OCI-LY7 (cell line): ENCODE results near the gene JAM2. TPM values are rescaled to one million over a fixed set of nuclear protein-coding genes. Genes with fewer than 3 reads are reported as not detected.

Source experiments
- BruUV-seq: library from RNA; stranded (reverse); fragments of 400-500 nt; replicated peaks from 2 replicates; lab custom pipeline; 2021; lab: Mats Ljungman, UMichigan
- CTCF ChIA-PET: fragments of 300-600 bp; sonication (Branson Sonifier 250); formaldehyde crosslinking; loops from one replicate; lab custom pipeline; 2022; ENCODE audit warnings: antibody characterized with exemption; ENCODE audit not compliant: unreplicated experiment; lab: Charles Lee
- POLR2A ChIA-PET: fragments of 300-600 bp; sonication (Branson Sonifier 250); formaldehyde crosslinking; loops from one replicate; lab custom pipeline; 2022; ENCODE audit warnings: antibody characterized with exemption; lab: Charles Lee
- DNase-seq: peaks from one replicate; pipeline ENCODE4 v3.0.0-alpha.2; 2015; ENCODE audit warnings: low spot score
- H2AFZ ChIP-seq: fragments of 200-600 bp; sonication (generic), shearing (Covaris generic); 2 replicates; pipeline ENCODE4 v1.6.1; 2014; ENCODE audit warnings: mild to moderate bottlenecking, antibody characterized with exemption, low read length, moderate library complexity
- H3K27ac ChIP-seq: fragments of 200-600 bp; sonication (generic); 2 replicates; pipeline ENCODE4 v1.5.1; 2014; ENCODE audit warnings: mixed run types, low read depth, mild to moderate bottlenecking, moderate library complexity, low read length, inconsistent platforms; ENCODE audit not compliant: poor library complexity, severe bottlenecking
- H3K36me3 ChIP-seq: fragments of 200-600 bp; sonication (generic); 2 replicates; pipeline ENCODE4 v1.6.1; 2014; ENCODE audit warnings: mild to moderate bottlenecking, antibody characterized with exemption, low read length, moderate library complexity, mixed read lengths; ENCODE audit not compliant: insufficient read depth
- H3K4me1 ChIP-seq: fragments of 200-600 bp; sonication (generic); 2 replicates; pipeline ENCODE4 v1.5.1; 2014; ENCODE audit warnings: mild to moderate bottlenecking, low read length; ENCODE audit not compliant: insufficient read depth, poor library complexity, severe bottlenecking
- H3K4me2 ChIP-seq: fragments of 200-600 bp; sonication (generic); 2 replicates; pipeline ENCODE4 v1.6.1; 2014; ENCODE audit warnings: mild to moderate bottlenecking, low read length
- H3K4me3 ChIP-seq: fragments of 200-600 bp; sonication (generic); 2 replicates; pipeline ENCODE4 v1.5.1; 2014; ENCODE audit warnings: mild to moderate bottlenecking, low read depth, low read length; ENCODE audit not compliant: poor library complexity, severe bottlenecking
- H3K79me2 ChIP-seq: fragments of 200-600 bp; sonication (generic); 2 replicates; pipeline ENCODE4 v1.6.1; 2016; ENCODE audit warnings: low read depth, mild to moderate bottlenecking, low read length, moderate library complexity, mixed read lengths; ENCODE audit not compliant: insufficient read depth
- H3K9me2 ChIP-seq: fragments of 200-600 bp; sonication (generic); 2 replicates; pipeline ENCODE4 v1.6.1; 2016; ENCODE audit warnings: mild to moderate bottlenecking, low read length, mixed read lengths; ENCODE audit not compliant: insufficient read depth
- H3K9me3 ChIP-seq: fragments of 200-600 bp; sonication (generic); 2 replicates; pipeline ENCODE4 v1.6.1; 2014; ENCODE audit warnings: mild to moderate bottlenecking, mixed run types, low read length, mixed read lengths
- H4K20me1 ChIP-seq: fragments of 200-600 bp; sonication (generic); 2 replicates; pipeline ENCODE4 v1.6.1; 2014; ENCODE audit warnings: mild to moderate bottlenecking, antibody characterized with exemption, low read length, moderate library complexity, mixed read lengths; ENCODE audit not compliant: insufficient read depth
- EZH2phosphoT487 ChIP-seq: fragments of 200-600 bp; sonication (generic); IDR thresholded peaks from 2 replicates; pipeline ENCODE4 v1.6.1; 2018; ENCODE audit warnings: low read depth, borderline replicate concordance, mild to moderate bottlenecking, mixed run types, antibody characterized with exemption, low read length, moderate library complexity, mixed read lengths
- intact Hi-C: fragments of 100-400 bp; cut with micrococcal nuclease; formaldehyde crosslinking; loops from one replicate; pipeline ENCODE4 v1.10.0; 2022; ENCODE audit not compliant: unreplicated experiment
- total RNA-seq, 2 experiments: library from RNA; depleted of rRNA in 1 of 2; stranded (reverse); fragments of >200 nt in 1 of 2; shearing (Covaris generic) in 1 of 2; gene quantifications; 2 replicates each; pipeline ENCODE4 v1.2.3, GENCODE V29; 2014 to 2022
- TF ChIP-seq, protein P1 (sequence below): fragments of 200-600 bp; sonication (generic); conservative IDR thresholded peaks from 2 replicates; pipeline ENCODE4 v1.5.1; 2014; ENCODE audit warnings: mild to moderate bottlenecking, antibody characterized with exemption, low read length, moderate library complexity, mixed read lengths

JAM2 gene
- total RNA-seq, 2 experiments from 2014 or later = 1.2 to 1.4 TPM

- H3K9me3 ChIP-seq = no peaks in the 10 kb centered on the region
- no TSS peak for BruUV-seq
- peak; percentile 11 for DNase-seq
- ChIA-PET CTCF (no interaction called here), POLR2A (interaction anchor here (0.6 to 1.7 kb wide), 3 partner anchors 10 to 18 kb away, joined by 3 to 7 read pairs (median 4); no protein-coding TSS in a partner anchor)
- H3K36me3 ChIP-seq = peaks cover 58% of the 10 kb centered on the region
- H3K79me2 ChIP-seq = peaks cover 40% of the 10 kb centered on the region
- peaks cover 27% of the 10 kb centered on the region for H3K4me1 ChIP-seq
- no peak overlapping the region for H3K4me2 ChIP-seq
- no peaks in the 10 kb centered on the region for H3K9me2 ChIP-seq
- TF ChIP-seq, protein P1, sequence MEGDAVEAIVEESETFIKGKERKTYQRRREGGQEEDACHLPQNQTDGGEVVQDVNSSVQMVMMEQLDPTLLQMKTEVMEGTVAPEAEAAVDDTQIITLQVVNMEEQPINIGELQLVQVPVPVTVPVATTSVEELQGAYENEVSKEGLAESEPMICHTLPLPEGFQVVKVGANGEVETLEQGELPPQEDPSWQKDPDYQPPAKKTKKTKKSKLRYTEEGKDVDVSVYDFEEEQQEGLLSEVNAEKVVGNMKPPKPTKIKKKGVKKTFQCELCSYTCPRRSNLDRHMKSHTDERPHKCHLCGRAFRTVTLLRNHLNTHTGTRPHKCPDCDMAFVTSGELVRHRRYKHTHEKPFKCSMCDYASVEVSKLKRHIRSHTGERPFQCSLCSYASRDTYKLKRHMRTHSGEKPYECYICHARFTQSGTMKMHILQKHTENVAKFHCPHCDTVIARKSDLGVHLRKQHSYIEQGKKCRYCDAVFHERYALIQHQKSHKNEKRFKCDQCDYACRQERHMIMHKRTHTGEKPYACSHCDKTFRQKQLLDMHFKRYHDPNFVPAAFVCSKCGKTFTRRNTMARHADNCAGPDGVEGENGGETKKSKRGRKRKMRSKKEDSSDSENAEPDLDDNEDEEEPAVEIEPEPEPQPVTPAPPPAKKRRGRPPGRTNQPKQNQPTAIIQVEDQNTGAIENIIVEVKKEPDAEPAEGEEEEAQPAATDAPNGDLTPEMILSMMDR = no peak
- TF ChIP-seq EZH2phosphoT487 = no peak
- no peak overlapping the region for H2AFZ ChIP-seq
- intact Hi-C loops = no loop called here
- H3K4me3 ChIP-seq = no peak overlapping the region
- no peaks in the 10 kb centered on the region; the same call in 1 of the 2 replicates for H4K20me1 ChIP-seq
- no peak overlapping the region for H3K27ac ChIP-seq
These were observed 103.8 kb downstream of the JAM2 start for GRCh38 chr21:25742900-25743299.

DNA sequence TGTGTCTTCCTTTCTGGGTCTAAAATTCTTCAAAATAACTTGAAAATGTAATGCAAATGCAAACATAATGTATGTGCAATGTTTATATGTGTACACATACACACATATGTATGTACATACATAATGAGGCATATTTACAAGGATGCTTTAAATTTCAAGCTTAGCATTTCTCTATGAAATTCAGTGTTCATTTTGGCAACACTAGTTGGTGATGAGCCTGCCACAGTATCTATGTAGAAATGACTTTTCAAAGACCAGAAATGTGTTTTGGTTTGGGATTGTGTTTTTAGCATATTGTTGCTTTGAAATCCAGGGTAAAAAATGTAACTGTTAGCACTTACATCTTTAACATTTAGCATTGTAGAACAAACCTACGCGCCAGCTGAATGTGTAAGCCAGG, 105.8 kb downstream of the JAM2 start:
- CTCF ChIA-PET = no interaction called here

DNA sequence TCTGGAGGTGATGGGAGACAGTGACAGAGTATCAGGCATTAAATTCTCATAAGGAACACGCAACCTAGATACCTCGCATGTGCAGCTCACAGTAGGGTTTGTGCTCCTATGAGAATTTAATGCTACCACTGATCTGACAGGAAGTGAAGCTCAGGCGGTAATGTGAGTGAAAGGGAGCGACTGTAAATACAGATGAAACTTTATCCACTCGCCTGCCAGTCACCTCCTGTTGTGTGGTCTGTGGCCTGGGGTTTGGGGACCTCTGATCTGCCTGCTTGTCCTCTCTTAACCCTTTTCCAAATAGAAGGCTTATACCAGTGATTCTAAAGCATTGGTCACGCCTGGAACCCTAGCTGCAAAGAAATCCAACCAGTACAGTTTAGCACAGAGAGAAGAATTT, 111.0 kb downstream of the JAM2 start:
- no TSS peak for BruUV-seq
- intact Hi-C loops = no loop called here
- no peak overlapping the region for H3K27ac ChIP-seq
- H4K20me1 ChIP-seq = no peaks in the 10 kb centered on the region
- no peak overlapping the region for H3K4me2 ChIP-seq
- DNase-seq = no peak
- no peaks in the 10 kb centered on the region for H3K79me2 ChIP-seq
- H3K4me3 ChIP-seq = no peak overlapping the region
- H2AFZ ChIP-seq = no peak overlapping the region
- no peaks in the 10 kb centered on the region for H3K4me1 ChIP-seq
- no peak for TF ChIP-seq EZH2phosphoT487
- TF ChIP-seq, protein P1 = no peak
- no peaks in the 10 kb centered on the region for H3K9me3 ChIP-seq
- peaks cover 93% of the 10 kb centered on the region for H3K36me3 ChIP-seq
- H3K9me2 ChIP-seq = no peaks in the 10 kb centered on the region
- ChIA-PET POLR2A (interaction anchor here (1.4 to 2.8 kb wide), 2 partner anchors 10 to 11 kb away, joined by 3 to 8 read pairs; no protein-coding TSS in a partner anchor), CTCF (no interaction called here)

More for the DNA sequence above, 105.8 kb downstream of the JAM2 start:
- H3K36me3 ChIP-seq = peaks cover 77% of the 10 kb centered on the region
- no peak overlapping the region for H3K27ac ChIP-seq
- H3K9me2 ChIP-seq = no peaks in the 10 kb centered on the region
- intact Hi-C loops = no loop called here
- no peak for DNase-seq
- no peak overlapping the region for H2AFZ ChIP-seq
- H4K20me1 ChIP-seq = no peaks in the 10 kb centered on the region
- H3K4me3 ChIP-seq = no peak overlapping the region
- no peak overlapping the region for H3K4me2 ChIP-seq
- POLR2A ChIA-PET = interaction anchor here (0.6 to 2.5 kb wide), 8 partner anchors 8 to 364 kb away, joined by 3 to 16 read pairs (median 5); partner anchors contain the start of genes ATP5PF and GABPA
- H3K9me3 ChIP-seq = no peaks in the 10 kb centered on the region
- TF ChIP-seq EZH2phosphoT487 = no peak
- TF ChIP-seq, protein P1 = no peak
- peaks cover 21% of the 10 kb centered on the region for H3K79me2 ChIP-seq
- peaks cover 7% of the 10 kb centered on the region for H3K4me1 ChIP-seq
- no TSS peak for BruUV-seq
